Measurements from ENCODE around the gene HDHD5.

- TF ChIP-seq, protein P1, sequence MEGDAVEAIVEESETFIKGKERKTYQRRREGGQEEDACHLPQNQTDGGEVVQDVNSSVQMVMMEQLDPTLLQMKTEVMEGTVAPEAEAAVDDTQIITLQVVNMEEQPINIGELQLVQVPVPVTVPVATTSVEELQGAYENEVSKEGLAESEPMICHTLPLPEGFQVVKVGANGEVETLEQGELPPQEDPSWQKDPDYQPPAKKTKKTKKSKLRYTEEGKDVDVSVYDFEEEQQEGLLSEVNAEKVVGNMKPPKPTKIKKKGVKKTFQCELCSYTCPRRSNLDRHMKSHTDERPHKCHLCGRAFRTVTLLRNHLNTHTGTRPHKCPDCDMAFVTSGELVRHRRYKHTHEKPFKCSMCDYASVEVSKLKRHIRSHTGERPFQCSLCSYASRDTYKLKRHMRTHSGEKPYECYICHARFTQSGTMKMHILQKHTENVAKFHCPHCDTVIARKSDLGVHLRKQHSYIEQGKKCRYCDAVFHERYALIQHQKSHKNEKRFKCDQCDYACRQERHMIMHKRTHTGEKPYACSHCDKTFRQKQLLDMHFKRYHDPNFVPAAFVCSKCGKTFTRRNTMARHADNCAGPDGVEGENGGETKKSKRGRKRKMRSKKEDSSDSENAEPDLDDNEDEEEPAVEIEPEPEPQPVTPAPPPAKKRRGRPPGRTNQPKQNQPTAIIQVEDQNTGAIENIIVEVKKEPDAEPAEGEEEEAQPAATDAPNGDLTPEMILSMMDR (IDR thresholded peaks at IDR 0.05), result no peak
- no peak for TF ChIP-seq POLR2A (IDR thresholded peaks at IDR 0.05)
Measured at GRCh38 chr22:17164392-17165024, 5.4 kb upstream of the HDHD5 start.

Measured in thyroid gland (tissue), 4 donors.